Osteoblast (primary cell): ENCODE data around the gene KRT20. TPM values are rescaled to one million over a fixed set of nuclear protein-coding genes. Genes with fewer than 3 reads are reported as not detected.
A peak's percentile ranks its signal among the peaks of the same experiment; 100 is the strongest.

Experiments
- DNase-seq: peaks from one replicate; pipeline ENCODE4 v3.0.0; 2011; ENCODE audit warnings: low spot score, mixed read lengths; ENCODE audit not compliant: insufficient read length; ENCODE audit errors: missing footprints
- H2AFZ ChIP-seq: 2 replicates; pipeline ENCODE4 v1.6.0; 2011; ENCODE audit warnings: mild to moderate bottlenecking, low read length
- H3K27ac ChIP-seq: 2 replicates; pipeline ENCODE4 v1.5.1; 2011; ENCODE audit warnings: mild to moderate bottlenecking, low read depth, low read length, moderate library complexity
- H3K27me3 ChIP-seq: 2 replicates; pipeline ENCODE4 v1.6.0; 2012; ENCODE audit warnings: mild to moderate bottlenecking, control low read depth, inconsistent platforms, low read length, moderate library complexity; ENCODE audit not compliant: insufficient read depth
- H3K36me3 ChIP-seq: 2 replicates; pipeline ENCODE4 v1.5.1; 2011; ENCODE audit warnings: mild to moderate bottlenecking, low read length, control low read depth, moderate library complexity; ENCODE audit not compliant: insufficient read depth
- H3K4me1 ChIP-seq: 2 replicates; pipeline ENCODE4 v1.5.1; 2011; ENCODE audit warnings: mild to moderate bottlenecking, low read length, control low read depth, moderate library complexity; ENCODE audit not compliant: insufficient read depth
- H3K4me2 ChIP-seq: 2 replicates; pipeline ENCODE4 v1.6.0; 2011; ENCODE audit warnings: mild to moderate bottlenecking, low read length; ENCODE audit not compliant: insufficient read depth
- H3K4me3 ChIP-seq: fragments of 200-600 bp; sonication (generic); 3 replicates; pipeline ENCODE4 v1.5.1; 2012; ENCODE audit warnings: mild to moderate bottlenecking, low read length, inconsistent platforms; ENCODE audit not compliant: insufficient read depth
- H3K79me2 ChIP-seq: 2 replicates; pipeline ENCODE4 v1.6.0; 2012; ENCODE audit warnings: mild to moderate bottlenecking, low read length, control low read depth, inconsistent platforms; ENCODE audit not compliant: insufficient read depth
- H3K9me3 ChIP-seq: 2 replicates; pipeline ENCODE4 v1.5.1; 2011; ENCODE audit warnings: low read depth, low read length, control low read depth
- H4K20me1 ChIP-seq: 2 replicates; pipeline ENCODE4 v1.6.0; 2012; ENCODE audit warnings: mild to moderate bottlenecking, low read length, control low read depth; ENCODE audit not compliant: insufficient read depth
- CTCF ChIP-seq: IDR thresholded peaks from 2 replicates; pipeline ENCODE4 v1.5.1; 2011; ENCODE audit warnings: mild to moderate bottlenecking, low read depth, low read length, moderate library complexity; ENCODE audit errors: extremely low read depth
- total RNA-seq: library from RNA; depleted of rRNA; stranded (reverse); fragments of >200 nt; gene quantifications from 2 replicates; pipeline ENCODE4 v1.2.3, GENCODE V29; 2012

KRT20 gene
- total RNA-seq, 1 donor = not detected

- Histone ChIP-seq H3K27me3 (no peaks in the 10 kb centered on the region), H3K4me1 (peaks cover 10% of the 10 kb centered on the region)
These were observed 52.2 kb downstream of the KRT20 start for GRCh38 chr17:40832840-40833239.

DNA sequence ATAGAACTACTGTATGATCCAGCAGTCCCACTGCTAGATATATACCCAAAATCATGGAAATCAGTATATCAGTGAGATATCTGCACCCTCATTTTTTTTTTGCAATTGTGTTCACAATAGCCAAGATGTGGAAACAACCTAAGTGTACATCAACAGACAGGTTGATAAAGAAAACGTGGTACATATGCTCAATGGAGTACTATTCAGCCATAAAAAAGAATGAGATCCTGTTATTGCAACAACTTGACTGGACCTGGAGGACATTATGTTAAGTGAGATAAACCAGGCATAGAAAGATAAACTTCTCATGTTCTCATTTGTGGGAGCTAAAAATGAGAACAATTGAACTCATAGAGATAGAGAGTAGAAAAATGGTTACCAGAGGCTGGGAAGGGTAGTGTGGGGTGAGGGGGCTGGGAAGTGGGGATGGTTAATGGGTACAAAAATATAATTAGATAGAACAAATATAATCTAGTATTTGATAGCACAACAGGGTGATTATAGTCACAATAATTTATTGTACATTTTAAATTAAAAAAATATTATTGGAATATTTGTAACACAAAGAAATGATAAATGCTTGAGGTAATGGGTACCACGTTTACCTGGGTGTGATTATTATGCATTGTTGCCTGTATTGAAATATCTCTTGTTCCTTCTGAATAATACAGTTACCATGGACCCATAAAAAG is 54.8 kb downstream of the KRT20 start:
- no peak for DNase-seq
- Histone ChIP-seq H3K4me2 (no peak overlapping the region), H3K36me3 (peaks cover 7% of the 10 kb centered on the region), H3K27ac (no peak overlapping the region), H3K27me3 (no peaks in the 10 kb centered on the region), H2AFZ (no peak overlapping the region), H3K4me1 (peaks cover 14% of the 10 kb centered on the region), H3K4me3 (no peak overlapping the region), H3K9me3 (no peaks in the 10 kb centered on the region), H4K20me1 (no peaks in the 10 kb centered on the region), H3K79me2 (peaks cover 15% of the 10 kb centered on the region)
- no peak for TF ChIP-seq CTCF

More at GRCh38 chr17:40832840-40833239, 52.2 kb downstream of the KRT20 start:
- no peak overlapping the region for H3K27ac ChIP-seq
- no peak overlapping the region for H3K4me2 ChIP-seq
- DNase-seq = no peak
- no peak overlapping the region for H3K4me3 ChIP-seq
- H4K20me1 ChIP-seq = no peaks in the 10 kb centered on the region
- H3K36me3 ChIP-seq = peaks cover 7% of the 10 kb centered on the region
- H3K79me2 ChIP-seq = peaks cover 2% of the 10 kb centered on the region
- no peaks in the 10 kb centered on the region for H3K9me3 ChIP-seq
- TF ChIP-seq CTCF = no peak
- no peak overlapping the region for H2AFZ ChIP-seq

- H3K4me1 ChIP-seq = peaks cover 14% of the 10 kb centered on the region
- H3K27ac ChIP-seq = no peak overlapping the region
- no peaks in the 10 kb centered on the region for H4K20me1 ChIP-seq
- H3K4me3 ChIP-seq = no peak overlapping the region
- DNase-seq = no peak
- no peaks in the 10 kb centered on the region for H3K27me3 ChIP-seq
- peak overlapping the region; percentile 47 for H3K4me2 ChIP-seq
- H3K36me3 ChIP-seq = no peaks in the 10 kb centered on the region
- H3K79me2 ChIP-seq = peaks cover 19% of the 10 kb centered on the region
- TF ChIP-seq CTCF = no peak
- no peak overlapping the region for H2AFZ ChIP-seq
- H3K9me3 ChIP-seq = no peaks in the 10 kb centered on the region
These were observed 56.5 kb downstream of the KRT20 start for GRCh38 chr17:40828454-40829044.

GRCh38 chr17:40827746-40828453 is 57.1 kb downstream of the KRT20 start:
- no peaks in the 10 kb centered on the region for H4K20me1 ChIP-seq
- H3K9me3 ChIP-seq = no peaks in the 10 kb centered on the region
- H3K4me2 ChIP-seq = peak overlapping the region; percentile 47
- no peaks in the 10 kb centered on the region for H3K36me3 ChIP-seq
- peak overlapping the region; percentile 36 for H3K4me3 ChIP-seq
- no peak overlapping the region for H3K27ac ChIP-seq
- TF ChIP-seq CTCF = no peak
- no peak for DNase-seq
- peaks cover 14% of the 10 kb centered on the region for H3K4me1 ChIP-seq
- peak overlapping the region; percentile 38 for H2AFZ ChIP-seq
- H3K79me2 ChIP-seq = peaks cover 19% of the 10 kb centered on the region
- H3K27me3 ChIP-seq = no peaks in the 10 kb centered on the region
